ENCODE measurements around the gene ATAT1. TPM values are rescaled to one million over a fixed set of nuclear protein-coding genes. Genes with fewer than 3 reads are reported as not detected.

ATAT1 gene
- total and polyA plus RNA-seq, 3 experiments from 2014 or later, result 1.5 to 10.7 (median 10.5) TPM

GRCh38 chr6:30670760-30671527 is 44.3 kb downstream of the ATAT1 start:
- Histone ChIP-seq H3K4me1 (ENCODE audit: insufficient read depth, low read length) (peaks cover 18% of the 10 kb centered on the region), H3K27me3 (ENCODE audit: insufficient read depth, low read length, poor library complexity, severe bottlenecking) (no peaks in the 10 kb centered on the region), H3K27ac (ENCODE audit: low read depth, low read length) (no peak overlapping the region), H3K4me3 (ENCODE audit: low read length) (no peak overlapping the region), H3K36me3 (ENCODE audit: insufficient read depth, low read length) (peaks cover 25% of the 10 kb centered on the region), H3K9me3 (ENCODE audit: low read length) (no peaks in the 10 kb centered on the region)
- ChIA-PET POLR2A (no interaction called here), CTCF (interaction anchor here (1.6 to 17.6 kb wide), 6 partner anchors 12 to 189 kb away, joined by 4 to 697 read pairs (median 14); partner anchors contain the start of genes MDC1 and TUBB)
- H3K36me3 Mint-ChIP-seq, result peaks cover under 1 to 54% (median 7%) of the 10 kb centered on the region in 3 donors
- DNase-seq, result no peak
- no peaks in the 10 kb centered on the region for H3K27me3 Mint-ChIP-seq
- H3K4me1 Mint-ChIP-seq, result peaks cover 27 to 38% (median 34%) of the 10 kb centered on the region in 3 donors
- H3K4me3 Mint-ChIP-seq, result peak overlapping the region; percentile 28 to 89 (median 74)
- H3K27ac Mint-ChIP-seq, result peak overlapping the region in 6 of 8 donors; percentile 10 to 93 (median 76)
- H3K9me3 Mint-ChIP-seq, result no peaks in the 10 kb centered on the region

DNA sequence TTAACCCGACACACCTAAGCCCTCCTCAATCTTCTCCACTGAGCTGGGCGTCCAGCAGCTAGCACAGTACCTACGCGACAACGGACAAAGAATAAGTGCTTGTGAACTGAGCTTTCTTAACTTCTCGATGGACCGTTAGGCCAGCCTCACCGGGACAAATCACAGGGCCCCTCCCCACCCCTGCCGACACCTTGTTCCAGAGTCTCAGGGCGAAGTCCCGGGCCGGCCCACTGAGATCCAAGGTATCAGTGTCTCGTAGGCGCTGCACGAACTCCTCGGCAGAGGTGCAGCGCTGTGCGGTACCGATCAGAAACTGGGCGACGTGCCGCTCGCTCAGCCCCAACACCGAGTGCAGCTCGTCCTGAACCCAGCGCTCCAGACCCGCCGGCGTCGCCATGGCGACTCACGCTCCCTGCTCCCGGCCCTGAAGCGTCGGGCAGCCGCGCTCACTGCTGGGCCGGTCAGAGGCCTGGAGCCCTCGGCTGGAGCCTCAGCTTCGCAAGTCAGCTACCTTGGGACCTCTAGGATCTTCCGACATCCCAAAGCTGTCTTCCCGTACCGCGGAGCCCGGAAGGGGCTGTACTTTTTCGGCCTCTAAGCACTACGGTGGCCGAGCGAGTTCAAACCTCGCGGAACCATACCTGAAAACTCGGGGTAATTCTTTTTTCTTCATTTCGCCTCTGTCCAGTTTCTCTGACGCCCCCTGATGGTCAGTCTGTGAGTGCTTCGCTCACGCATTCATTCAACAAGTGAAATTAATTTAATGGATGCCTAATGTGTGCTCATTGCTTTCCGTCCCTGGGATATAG is 46.0 kb downstream of the ATAT1 start, which contains the start of gene DHX16:
Gene DHX16 (minus strand): TSS at position 562 of the 809 bp plus-strand sequence. CDS start 165 bp downstream, at position 397.
- DNase-seq, result peak; percentile 82 to 92 (median 84)
- H3K9me3 ChIP-seq (ENCODE audit: low read length), result no peaks in the 10 kb centered on the region
- H3K27me3 ChIP-seq (ENCODE audit: insufficient read depth, low read length, poor library complexity, severe bottlenecking), result no peaks in the 10 kb centered on the region
- H3K27me3 Mint-ChIP-seq, result no peaks in the 10 kb centered on the region
- H3K27ac Mint-ChIP-seq, result peak within 1 kb of the TSS; percentile 74 to 92 (median 86)
- H3K4me1 Mint-ChIP-seq, result peaks cover 30 to 42% (median 40%) of the 10 kb centered on the region in 3 donors
- POLR2A ChIA-PET, result interaction anchor here (0.7 to 1.1 kb wide), 5 partner anchors 15 to 58 kb away, joined by 3 to 5 read pairs (median 4); partner anchors contain the start of genes ATAT1, MDC1, MRPS18B and PPP1R10
- H3K9me3 Mint-ChIP-seq, result no peaks in the 10 kb centered on the region
- peaks cover 18% of the 10 kb centered on the region for H3K4me1 ChIP-seq (ENCODE audit: insufficient read depth, low read length)
- CTCF ChIA-PET, result interaction anchor here (0.6 to 17.6 kb wide), 24 partner anchors 10 to 252 kb away, joined by 3 to 697 read pairs (median 4); partner anchors contain the start of genes ABCF1, MDC1, MRPS18B and TUBB
- H3K4me3 ChIP-seq (ENCODE audit: low read length), result peak within 1 kb of the TSS; percentile 80
- peak within 1 kb of the TSS; percentile 77 to 97 (median 89) for H3K4me3 Mint-ChIP-seq
- H3K27ac ChIP-seq (ENCODE audit: low read depth, low read length), result peak within 1 kb of the TSS; percentile 67
- peaks cover 8 to 56% (median 14%) of the 10 kb centered on the region in 3 donors for H3K36me3 Mint-ChIP-seq
- H3K36me3 ChIP-seq (ENCODE audit: insufficient read depth, low read length), result peaks cover 38% of the 10 kb centered on the region

DNA sequence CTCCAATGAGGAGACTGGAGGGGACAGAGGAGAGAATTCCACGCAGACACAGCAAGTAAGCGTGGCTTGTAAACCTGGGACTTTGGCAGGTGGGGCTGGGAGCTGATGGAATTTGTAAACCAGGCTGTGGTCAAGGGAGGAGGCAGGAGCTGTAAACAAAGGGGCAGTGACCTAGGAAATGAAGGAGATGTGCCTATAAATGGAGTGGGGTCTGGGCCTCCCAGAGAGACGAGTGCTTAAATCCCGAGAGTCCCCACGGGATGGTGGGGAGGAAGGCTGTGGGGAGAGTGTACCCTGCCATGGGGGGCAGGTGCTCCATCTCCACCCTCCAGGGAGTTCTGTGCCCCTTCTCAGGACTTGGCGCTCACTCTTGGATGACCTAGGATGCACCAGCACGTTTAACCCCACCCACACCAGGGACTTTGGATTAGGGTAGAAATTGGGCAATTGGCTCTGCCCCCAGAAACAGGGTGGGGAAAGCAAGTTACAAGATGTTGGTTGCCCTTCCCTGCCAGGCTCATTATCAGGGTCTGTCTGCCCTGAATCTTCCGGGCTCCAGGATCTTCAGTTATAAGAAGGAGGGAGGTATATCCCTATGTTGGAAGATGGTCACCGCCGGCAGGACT is 50.1 kb downstream of the ATAT1 start:
- Mint-ChIP-seq H3K4me3 (peak overlapping the region in 2 of 7 donors; percentile 68 to 69), H3K9me3 (no peaks in the 10 kb centered on the region), H3K27ac (peak overlapping the region in 5 of 8 donors; percentile 47 to 83 (median 77)), H3K36me3 (peaks cover 12 to 60% (median 14%) of the 10 kb centered on the region in 3 donors), H3K27me3 (no peaks in the 10 kb centered on the region), H3K4me1 (peaks cover 43 to 50% (median 49%) of the 10 kb centered on the region in 3 donors)
- Histone ChIP-seq H3K4me1 (ENCODE audit: insufficient read depth, low read length) (peaks cover 40% of the 10 kb centered on the region), H3K27me3 (ENCODE audit: insufficient read depth, low read length, poor library complexity, severe bottlenecking) (no peaks in the 10 kb centered on the region), H3K27ac (ENCODE audit: low read depth, low read length) (no peak overlapping the region), H3K4me3 (ENCODE audit: low read length) (no peak overlapping the region), H3K36me3 (ENCODE audit: insufficient read depth, low read length) (peaks cover 30% of the 10 kb centered on the region), H3K9me3 (ENCODE audit: low read length) (no peaks in the 10 kb centered on the region)
- no peak for DNase-seq
- POLR2A ChIA-PET, result interaction anchor here (1.0 kb wide), 1 partner anchor 45 kb away, joined by 4 read pairs; no protein-coding TSS in a partner anchor
- CTCF ChIA-PET, result interaction anchor here (1.5 to 17.6 kb wide), 3 partner anchors 27 to 135 kb away, joined by 4 to 697 read pairs (median 21); partner anchors contain the start of genes MDC1 and TUBB

GRCh38 chr6:30678964-30679726 is 52.5 kb downstream of the ATAT1 start:
- H3K9me3 Mint-ChIP-seq, result no peaks in the 10 kb centered on the region
- peaks cover 42 to 51% (median 44%) of the 10 kb centered on the region in 3 donors for H3K4me1 Mint-ChIP-seq
- peak overlapping the region; percentile 95 to 100 (median 99) for H3K4me3 Mint-ChIP-seq
- peaks cover 16 to 75% (median 22%) of the 10 kb centered on the region in 3 donors for H3K36me3 Mint-ChIP-seq
- H3K27me3 Mint-ChIP-seq, result no peaks in the 10 kb centered on the region
- POLR2A ChIA-PET, result interaction anchor here (0.6 to 8.1 kb wide), 9 partner anchors 9 to 137 kb away, joined by 3 to 142 read pairs (median 6); partner anchors contain the start of genes MDC1 and TUBB
- no peaks in the 10 kb centered on the region for H3K27me3 ChIP-seq (ENCODE audit: insufficient read depth, low read length, poor library complexity, severe bottlenecking)
- CTCF ChIA-PET, result interaction anchor here (0.5 to 17.6 kb wide), 56 partner anchors 9 to 400 kb away, joined by 3 to 697 read pairs (median 4); partner anchors contain the start of genes IER3, MDC1, MRPS18B and NRM
- peak overlapping the region; percentile 53 for H3K27ac ChIP-seq (ENCODE audit: low read depth, low read length)
- peak; percentile 86 to 93 (median 90) for DNase-seq
- peak overlapping the region; percentile 80 to 100 (median 99) for H3K27ac Mint-ChIP-seq
- H3K4me1 ChIP-seq (ENCODE audit: insufficient read depth, low read length), result peaks cover 38% of the 10 kb centered on the region
- peak overlapping the region; percentile 92 for H3K4me3 ChIP-seq (ENCODE audit: low read length)
- peaks cover 30% of the 10 kb centered on the region for H3K36me3 ChIP-seq (ENCODE audit: insufficient read depth, low read length)
- H3K9me3 ChIP-seq (ENCODE audit: low read length), result no peaks in the 10 kb centered on the region

- Histone ChIP-seq H3K36me3 (ENCODE audit: insufficient read depth, low read length) (peaks cover 30% of the 10 kb centered on the region), H3K4me3 (ENCODE audit: low read length) (peak overlapping the region; percentile 92)
- no peaks in the 10 kb centered on the region for H3K9me3 Mint-ChIP-seq
Measured at GRCh38 chr6:30679765-30680535, 53.3 kb downstream of the ATAT1 start.

GRCh38 chr6:30681766-30682142 is 55.1 kb downstream of the ATAT1 start:
- Mint-ChIP-seq H3K9me3 (no peaks in the 10 kb centered on the region), H3K36me3 (peaks cover 9 to 86% (median 15%) of the 10 kb centered on the region in 3 donors), H3K27me3 (no peaks in the 10 kb centered on the region), H3K4me3 (peak overlapping the region; percentile 95 to 100 (median 99)), H3K27ac (peak overlapping the region; percentile 96 to 100 (median 99)), H3K4me1 (peaks cover 35 to 46% (median 37%) of the 10 kb centered on the region in 3 donors)
- ChIA-PET POLR2A (interaction anchor here (0.6 to 8.1 kb wide), 9 partner anchors 9 to 202 kb away, joined by 3 to 142 read pairs (median 4); partner anchors contain the start of genes DDR1, MDC1, MRPS18B and NRM), CTCF (interaction anchor here (0.8 to 17.6 kb wide), 8 partner anchors 9 to 196 kb away, joined by 3 to 697 read pairs (median 6); partner anchors contain the start of genes DHX16, MDC1 and TUBB)
- peak overlapping the region; percentile 92 for H3K4me3 ChIP-seq (ENCODE audit: low read length)
- peak overlapping the region; percentile 90 for H3K27ac ChIP-seq (ENCODE audit: low read depth, low read length)
- no peak for DNase-seq
- no peaks in the 10 kb centered on the region for H3K9me3 ChIP-seq (ENCODE audit: low read length)
- H3K27me3 ChIP-seq (ENCODE audit: insufficient read depth, low read length, poor library complexity, severe bottlenecking), result no peaks in the 10 kb centered on the region
- H3K4me1 ChIP-seq (ENCODE audit: insufficient read depth, low read length), result peaks cover 38% of the 10 kb centered on the region
- peaks cover 20% of the 10 kb centered on the region for H3K36me3 ChIP-seq (ENCODE audit: insufficient read depth, low read length)

More at GRCh38 chr6:30679765-30680535, 53.3 kb downstream of the ATAT1 start:
- CTCF ChIA-PET, result interaction anchor here (0.7 to 17.6 kb wide), 28 partner anchors 8 to 400 kb away, joined by 3 to 697 read pairs (median 5); partner anchors contain the start of genes MDC1, MRPS18B, NRM and TUBB
- no peak for DNase-seq
- peaks cover 42 to 51% (median 44%) of the 10 kb centered on the region in 3 donors for H3K4me1 Mint-ChIP-seq
- no peaks in the 10 kb centered on the region for H3K27me3 Mint-ChIP-seq
- H3K27me3 ChIP-seq (ENCODE audit: insufficient read depth, low read length, poor library complexity, severe bottlenecking), result no peaks in the 10 kb centered on the region
- H3K36me3 Mint-ChIP-seq, result peaks cover 16 to 81% (median 23%) of the 10 kb centered on the region in 3 donors
- POLR2A ChIA-PET, result interaction anchor here (0.7 to 8.1 kb wide), 7 partner anchors 19 to 115 kb away, joined by 3 to 142 read pairs (median 6); partner anchors contain the start of genes MDC1 and TUBB
- H3K4me3 Mint-ChIP-seq, result peak overlapping the region; percentile 95 to 100 (median 99)
- H3K9me3 ChIP-seq (ENCODE audit: low read length), result no peaks in the 10 kb centered on the region
- peak overlapping the region; percentile 80 to 100 (median 99) for H3K27ac Mint-ChIP-seq
- H3K27ac ChIP-seq (ENCODE audit: low read depth, low read length), result peak overlapping the region; percentile 53
- peaks cover 38% of the 10 kb centered on the region for H3K4me1 ChIP-seq (ENCODE audit: insufficient read depth, low read length)

Data from CD8-positive, alpha-beta memory T cell (primary cell).